GM23338 (cell line): ENCODE measurements around the gene KCNAB2. TPM values are rescaled to one million over a fixed set of nuclear protein-coding genes. Genes with fewer than 3 reads are reported as not detected.

ENCODE experiments used
- ATAC-seq: fragments of 200-7000 bp; cut with Tn5 transposase; 3 replicates; pipeline ENCODE4 v1.9.1; 2020
- DNase-seq: peaks from one replicate; pipeline ENCODE4 v3.0.0-alpha.2; 2015; ENCODE audit warnings: low spot score
- H2AFZ ChIP-seq: fragments of 200-600 bp; sonication (generic); 2 replicates; pipeline ENCODE4 v1.8.0; 2016; ENCODE audit warnings: antibody characterized with exemption, mild to moderate bottlenecking, moderate library complexity
- H3F3A ChIP-seq: fragments of 200-600 bp; sonication (generic); replicated peaks from 2 replicates; pipeline ENCODE4 v1.8.0; 2017; ENCODE audit warnings: antibody characterized with exemption, mixed run types, low read depth
- H3K27ac ChIP-seq: fragments of 200-600 bp; sonication (generic); 2 replicates; pipeline ENCODE4 v1.6.1; 2016; ENCODE audit warnings: low read depth
- H3K27me3 ChIP-seq: fragments of 200-600 bp; sonication (generic); 2 replicates; pipeline ENCODE4 v1.8.0; 2016; ENCODE audit warnings: mild to moderate bottlenecking, mixed run types, moderate library complexity; ENCODE audit not compliant: insufficient read depth
- H3K36me3 ChIP-seq: fragments of 200-600 bp; sonication (generic); 2 replicates; pipeline ENCODE4 v1.8.0; 2016; ENCODE audit warnings: mild to moderate bottlenecking; ENCODE audit not compliant: insufficient read depth
- H3K4me1 ChIP-seq: fragments of 200-600 bp; sonication (generic); 2 replicates; pipeline ENCODE4 v1.8.0; 2016; ENCODE audit warnings: mild to moderate bottlenecking, moderate library complexity; ENCODE audit not compliant: insufficient read depth
- H3K4me2 ChIP-seq: fragments of 200-600 bp; sonication (generic); 2 replicates; pipeline ENCODE4 v1.7.1; 2017; ENCODE audit warnings: mixed run types
- H3K4me3 ChIP-seq: fragments of 200-600 bp; sonication (generic); 2 replicates; pipeline ENCODE4 v1.6.1; 2016; ENCODE audit warnings: mixed run types
- H3K79me2 ChIP-seq: fragments of 200-600 bp; sonication (generic); replicated peaks from 2 replicates; pipeline ENCODE4 v1.8.0; 2017; ENCODE audit warnings: mild to moderate bottlenecking; ENCODE audit not compliant: insufficient read depth
- H3K9me2 ChIP-seq: fragments of 200-600 bp; sonication (generic); 2 replicates; pipeline ENCODE4 v1.8.0; 2017; ENCODE audit not compliant: insufficient read depth
- H4K20me1 ChIP-seq: fragments of 200-600 bp; sonication (generic); replicated peaks from 2 replicates; pipeline ENCODE4 v1.8.0; 2017; ENCODE audit warnings: mild to moderate bottlenecking; ENCODE audit not compliant: insufficient read depth
- H3K27ac Mint-ChIP-seq: 2 replicates; pipeline ENCODE4 v1.8.0; 2020; ENCODE audit warnings: inconsistent platforms, mild to moderate bottlenecking, moderate library complexity, mixed read lengths
- H3K27me3 Mint-ChIP-seq: 3 replicates; pipeline ENCODE4 v1.8.0; 2022; ENCODE audit warnings: low read depth, mild to moderate bottlenecking, moderate library complexity, mixed read lengths, inconsistent platforms; ENCODE audit not compliant: insufficient read depth, poor library complexity
- H3K36me3 Mint-ChIP-seq: 3 replicates; pipeline ENCODE4 v1.8.0; 2021; ENCODE audit warnings: low read depth, mild to moderate bottlenecking, inconsistent platforms, moderate library complexity, mixed read lengths
- H3K4me1 Mint-ChIP-seq: 3 replicates; pipeline ENCODE4 v1.8.0; 2020; ENCODE audit warnings: mild to moderate bottlenecking, inconsistent platforms, mixed read lengths
- H3K4me3 Mint-ChIP-seq: 3 replicates; pipeline ENCODE4 v1.8.0; 2021; ENCODE audit warnings: moderate library complexity, mild to moderate bottlenecking, inconsistent platforms, mixed read lengths
- H3K9me3 Mint-ChIP-seq: 3 replicates; pipeline ENCODE4 v1.8.0; 2020; ENCODE audit warnings: moderate library complexity, mild to moderate bottlenecking, inconsistent platforms, mixed read lengths
- EZH2 ChIP-seq: fragments of 200-600 bp; sonication (generic); IDR thresholded peaks from one replicate; pipeline ENCODE4 v1.8.0; 2017; ENCODE audit warnings: antibody characterized with exemption, mild to moderate bottlenecking, low read depth; ENCODE audit not compliant: unreplicated experiment
- EZH2phosphoT487 ChIP-seq: fragments of 200-600 bp; sonication (generic); IDR thresholded peaks from one replicate; pipeline ENCODE4 v1.8.1; 2018; ENCODE audit warnings: antibody characterized with exemption; ENCODE audit not compliant: unreplicated experiment
- JUNB ChIP-seq: IDR thresholded peaks from one replicate; pipeline ENCODE4 v1.6.1; 2016; ENCODE audit warnings: antibody characterized with exemption; ENCODE audit not compliant: unreplicated experiment
- NANOG ChIP-seq: IDR thresholded peaks from 2 replicates; pipeline ENCODE4 v1.6.1; 2016; ENCODE audit warnings: antibody characterized with exemption, borderline replicate concordance
- POLR2AphosphoS5 ChIP-seq: IDR thresholded peaks from 2 replicates; pipeline ENCODE4 v1.6.1; 2016; ENCODE audit warnings: antibody characterized with exemption, low read depth
- REST ChIP-seq: IDR thresholded peaks from one replicate; pipeline ENCODE4 v1.6.1; 2018; ENCODE audit warnings: antibody characterized with exemption; ENCODE audit not compliant: unreplicated experiment
- ZNF114 ChIP-seq: fragments of 250-450 bp; sonication (Bioruptor Pico); IDR thresholded peaks from 2 replicates; pipeline ENCODE4 v1.5.0; 2020; ENCODE audit warnings: mild to moderate bottlenecking, moderate library complexity
- ZNF462 ChIP-seq: fragments of 250-450 bp; sonication (Bioruptor Pico); IDR thresholded peaks from 2 replicates; pipeline ENCODE4 v1.5.0; 2020; ENCODE audit warnings: mild to moderate bottlenecking, moderate library complexity
- polyA plus RNA-seq: library from polyadenylated mRNA; unstranded; fragments of >200 nt; fragmentation: Nextera tagmentation; extraction: Ambion mirVana; gene quantifications from 2 replicates; pipeline ENCODE4 v1.2.1, GENCODE V29; 2016
- total RNA-seq: library from RNA; depleted of rRNA; stranded (reverse); fragments of >200 nt; shearing (Covaris generic); gene quantifications from 2 replicates; pipeline ENCODE4 v1.2.3, GENCODE V29; 2014
- TF ChIP-seq, protein P1 (sequence below): IDR thresholded peaks from 2 replicates; pipeline ENCODE4 v1.6.1; 2016; ENCODE audit warnings: antibody characterized with exemption
- TF ChIP-seq, protein P2 (sequence below), 2 experiments: fragments of 200-600 bp in 1 of 2; sonication (generic) in 1 of 2; conservative IDR thresholded peaks; 2 replicates each; pipeline versions ENCODE4 v1.5.1 to v1.6.1; 2016 to 2017; ENCODE audit warnings: antibody characterized with exemption in 2 of 2, low read depth in 2 of 2, mild to moderate bottlenecking in 2 of 2, moderate library complexity in 1 of 2

Gene KCNAB2
- total and polyA plus RNA-seq, 2 experiments from 2014 or later: 3.0 to 3.7 TPM

DNA sequence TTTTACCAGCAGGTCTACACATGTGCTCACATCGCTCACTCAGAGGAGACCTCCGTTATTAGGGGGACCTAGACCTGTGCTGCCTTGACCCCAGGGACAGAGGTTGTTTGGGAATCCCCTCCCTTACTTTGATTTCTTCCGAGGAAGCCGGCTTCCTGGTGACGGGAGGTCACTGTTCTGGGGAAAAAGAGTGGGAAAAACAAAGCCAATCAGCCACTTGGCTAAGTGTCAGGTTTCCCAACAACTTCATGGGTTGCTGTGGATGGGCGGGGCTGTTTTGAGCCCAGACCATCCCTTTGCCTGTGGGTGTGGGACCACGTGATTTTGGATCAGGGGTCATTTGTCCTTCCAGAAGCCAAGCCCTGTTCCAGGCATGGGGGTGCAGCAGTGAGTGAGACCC is 7.1 kb upstream of the KCNAB2 start (continued):
- TF ChIP-seq ZNF114 (CRISPR knock-in tag) (no peak), NANOG (no peak)
- TF ChIP-seq, protein P1, sequence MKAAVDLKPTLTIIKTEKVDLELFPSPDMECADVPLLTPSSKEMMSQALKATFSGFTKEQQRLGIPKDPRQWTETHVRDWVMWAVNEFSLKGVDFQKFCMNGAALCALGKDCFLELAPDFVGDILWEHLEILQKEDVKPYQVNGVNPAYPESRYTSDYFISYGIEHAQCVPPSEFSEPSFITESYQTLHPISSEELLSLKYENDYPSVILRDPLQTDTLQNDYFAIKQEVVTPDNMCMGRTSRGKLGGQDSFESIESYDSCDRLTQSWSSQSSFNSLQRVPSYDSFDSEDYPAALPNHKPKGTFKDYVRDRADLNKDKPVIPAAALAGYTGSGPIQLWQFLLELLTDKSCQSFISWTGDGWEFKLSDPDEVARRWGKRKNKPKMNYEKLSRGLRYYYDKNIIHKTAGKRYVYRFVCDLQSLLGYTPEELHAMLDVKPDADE: no peak

DNA sequence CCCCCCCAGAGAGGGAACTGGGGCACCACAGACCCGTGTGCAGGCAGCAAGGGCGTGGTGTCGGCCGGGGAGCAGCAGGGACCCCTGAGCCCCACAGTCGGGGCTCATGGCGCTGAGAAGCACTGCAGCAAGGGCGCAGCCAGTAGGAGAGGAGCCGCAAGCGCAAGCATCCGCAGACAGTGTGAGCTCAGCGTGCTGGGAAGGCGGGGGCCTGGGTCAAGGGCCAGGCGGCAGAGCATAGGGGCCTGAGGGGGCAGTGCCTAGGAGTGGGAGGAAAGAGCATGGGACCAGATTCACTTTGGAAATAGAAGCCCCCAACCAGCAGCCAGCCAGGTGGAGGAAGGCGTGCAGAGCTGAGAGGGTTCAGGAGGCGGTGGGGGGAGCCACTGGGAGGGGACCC is 6.7 kb upstream of the KCNAB2 start:
- H3K36me3 Mint-ChIP-seq: no peaks in the 10 kb centered on the region
- no peaks in the 10 kb centered on the region for H3K27me3 ChIP-seq
- H4K20me1 ChIP-seq: no peaks in the 10 kb centered on the region; the same call in 1 of the 2 replicates
- H3K4me1 ChIP-seq: peaks cover 5% of the 10 kb centered on the region; the same call in 1 of the 2 replicates
- no peaks in the 10 kb centered on the region for H3K9me2 ChIP-seq
- no peak for DNase-seq
- H3K9me3 Mint-ChIP-seq: no peaks in the 10 kb centered on the region
- peaks cover 22% of the 10 kb centered on the region for H3K4me1 Mint-ChIP-seq
- no peaks in the 10 kb centered on the region for H3K36me3 ChIP-seq
- H3K4me3 Mint-ChIP-seq: no peak overlapping the region
- H3K27ac Mint-ChIP-seq: no peak overlapping the region
- H3K4me3 ChIP-seq: no peak overlapping the region
- peaks cover 7% of the 10 kb centered on the region for H3K27me3 Mint-ChIP-seq
- no peak overlapping the region for H2AFZ ChIP-seq
- no peak overlapping the region for H3K27ac ChIP-seq
- TF ChIP-seq EZH2phosphoT487 (no peak), NANOG (no peak), POLR2AphosphoS5 (no peak), JUNB (no peak), REST (no peak), EZH2 (no peak), ZNF462 (no peak)
- TF ChIP-seq, protein P2, sequence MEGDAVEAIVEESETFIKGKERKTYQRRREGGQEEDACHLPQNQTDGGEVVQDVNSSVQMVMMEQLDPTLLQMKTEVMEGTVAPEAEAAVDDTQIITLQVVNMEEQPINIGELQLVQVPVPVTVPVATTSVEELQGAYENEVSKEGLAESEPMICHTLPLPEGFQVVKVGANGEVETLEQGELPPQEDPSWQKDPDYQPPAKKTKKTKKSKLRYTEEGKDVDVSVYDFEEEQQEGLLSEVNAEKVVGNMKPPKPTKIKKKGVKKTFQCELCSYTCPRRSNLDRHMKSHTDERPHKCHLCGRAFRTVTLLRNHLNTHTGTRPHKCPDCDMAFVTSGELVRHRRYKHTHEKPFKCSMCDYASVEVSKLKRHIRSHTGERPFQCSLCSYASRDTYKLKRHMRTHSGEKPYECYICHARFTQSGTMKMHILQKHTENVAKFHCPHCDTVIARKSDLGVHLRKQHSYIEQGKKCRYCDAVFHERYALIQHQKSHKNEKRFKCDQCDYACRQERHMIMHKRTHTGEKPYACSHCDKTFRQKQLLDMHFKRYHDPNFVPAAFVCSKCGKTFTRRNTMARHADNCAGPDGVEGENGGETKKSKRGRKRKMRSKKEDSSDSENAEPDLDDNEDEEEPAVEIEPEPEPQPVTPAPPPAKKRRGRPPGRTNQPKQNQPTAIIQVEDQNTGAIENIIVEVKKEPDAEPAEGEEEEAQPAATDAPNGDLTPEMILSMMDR (conservative IDR thresholded peaks at IDR 0.05; ENCODE audit: low read depth in 2 of 2): peak in 1 of 2 experiments; percentile 14; a peak in 1 of 4 replicates
- no peak overlapping the region for H3K4me2 ChIP-seq
- H3K79me2 ChIP-seq: no peaks in the 10 kb centered on the region
- ATAC-seq: no peak
- H3F3A ChIP-seq: no peaks in the 10 kb centered on the region
